HG02798 (cell line): ENCODE data around the gene CADM1.

Experiments used
- ATAC-seq: cut with Tn5 transposase; IDR thresholded peaks from one replicate; pipeline ENCODE4 v1.9.1; 2021; ENCODE audit warnings: mild to moderate bottlenecking; ENCODE audit not compliant: unreplicated experiment, poor library complexity

The CADM1 gene

DNA sequence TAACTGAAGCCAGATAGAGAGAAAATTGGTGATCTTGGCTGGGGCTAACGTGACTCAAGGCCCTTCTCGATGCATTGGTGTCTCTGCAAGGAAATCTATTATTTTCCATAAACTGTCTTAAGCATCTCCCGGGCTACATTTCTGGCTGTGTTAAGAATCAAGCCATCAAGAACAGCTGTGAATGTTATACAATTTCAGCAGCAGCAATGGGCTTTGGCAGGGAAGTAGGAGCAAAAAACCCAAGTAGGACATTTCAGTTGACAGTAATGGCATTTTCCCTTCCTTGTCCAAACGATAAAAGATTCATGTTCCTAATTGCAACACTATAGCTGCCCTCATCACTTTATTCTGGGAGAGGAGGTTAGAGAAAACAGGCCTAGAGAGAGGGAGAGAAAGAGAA, 335.0 kb downstream of the CADM1 start:
- no peak for ATAC-seq

DNA sequence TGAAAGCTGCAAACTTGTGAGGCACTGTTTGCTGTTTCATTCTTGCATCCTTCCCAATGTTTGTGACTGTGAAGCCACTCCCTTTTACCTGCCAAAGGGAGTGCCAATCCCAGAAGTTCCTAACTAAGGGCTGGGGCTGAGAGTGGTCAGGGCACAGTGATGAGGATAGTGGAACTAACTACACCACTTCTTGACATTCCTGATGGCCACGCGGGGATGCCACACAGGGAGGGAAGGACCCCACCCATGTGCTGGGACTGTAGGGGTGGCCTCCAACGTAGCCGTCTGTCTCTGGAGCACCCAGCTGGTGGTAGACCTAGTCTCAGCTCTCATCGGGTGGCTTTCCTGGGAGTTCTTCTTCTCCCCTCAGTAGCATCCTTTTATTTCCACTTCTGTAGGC, 335.5 kb downstream of the CADM1 start:
- ATAC-seq: no peak

DNA sequence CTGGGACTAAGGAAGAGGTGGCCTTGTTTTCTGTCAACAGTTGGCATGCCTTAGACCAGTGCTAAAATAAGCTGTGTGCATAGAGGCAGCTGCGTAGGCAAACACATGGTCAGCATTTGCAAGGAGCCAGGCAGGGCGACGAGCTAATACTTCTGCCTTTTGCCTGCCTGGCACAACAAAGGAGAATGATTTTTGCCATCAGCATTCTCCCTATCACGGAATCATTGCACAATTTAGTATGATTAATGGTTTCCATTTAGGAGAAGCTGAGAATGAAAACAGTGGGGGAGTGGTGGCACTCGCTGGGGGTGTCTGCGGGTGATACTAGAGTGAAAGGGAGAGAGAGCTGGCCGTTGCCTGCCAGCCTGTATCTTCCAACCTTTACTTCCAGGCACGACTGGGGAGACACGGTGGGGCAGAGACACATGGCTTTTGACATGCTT, 336.0 kb downstream of the CADM1 start:
- no peak for ATAC-seq

DNA sequence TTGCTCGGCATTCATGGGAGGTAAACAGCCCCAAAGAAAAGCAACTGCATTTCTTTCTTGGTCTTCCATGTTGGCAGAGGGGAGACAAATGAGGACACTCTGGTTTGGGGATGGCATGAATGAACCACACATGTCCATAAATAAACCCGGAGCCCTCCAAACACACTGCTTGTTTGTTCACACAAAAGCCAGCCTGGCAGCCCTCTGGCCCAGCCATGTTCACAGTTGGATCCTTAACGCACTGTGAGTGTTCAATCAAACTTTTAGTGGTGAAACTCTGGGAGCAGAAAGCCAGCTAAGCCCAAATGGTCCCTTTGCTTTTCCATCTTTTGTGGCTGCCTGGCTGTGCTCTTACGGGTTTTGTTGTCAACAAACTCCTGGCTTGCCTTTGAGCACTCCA, 336.8 kb downstream of the CADM1 start:
- ATAC-seq: no peak

DNA sequence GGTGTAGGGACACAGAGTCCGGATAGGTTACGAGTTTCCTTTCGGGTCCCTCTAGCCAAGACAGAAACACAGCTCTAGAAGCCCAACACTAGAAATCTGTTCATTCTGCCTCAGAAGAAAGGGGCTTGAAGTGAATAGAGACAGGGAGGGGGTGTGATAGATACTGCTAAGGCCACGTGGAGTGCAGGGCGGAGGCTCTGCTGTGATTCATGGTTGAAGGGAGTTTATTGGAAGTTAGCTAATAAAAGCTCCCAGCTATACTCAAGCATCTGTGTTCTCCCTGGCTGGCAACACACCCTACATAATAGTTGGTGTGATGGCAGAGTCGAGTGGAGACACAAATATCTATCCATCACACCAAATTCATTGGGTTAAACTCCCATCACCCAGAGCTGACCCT, 337.4 kb downstream of the CADM1 start:
- ATAC-seq: no peak

DNA sequence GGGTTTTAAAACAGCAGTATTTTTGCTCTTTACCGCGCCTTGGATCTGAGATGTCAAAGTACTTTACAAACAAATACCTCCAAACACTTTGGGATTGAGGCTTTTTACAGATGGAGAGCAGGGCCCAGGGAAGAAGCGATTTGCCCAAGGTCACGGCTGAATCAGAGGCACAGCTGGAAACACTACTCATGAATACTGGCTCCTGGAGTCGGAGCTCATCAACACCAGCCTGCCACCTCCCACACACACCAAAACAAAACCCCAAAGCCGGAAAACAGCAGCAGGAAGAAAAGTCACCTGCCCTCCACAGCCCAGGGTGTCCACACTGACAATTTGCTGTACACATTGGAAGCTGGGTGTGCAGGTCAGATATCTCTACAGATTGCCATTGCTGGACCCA, 339.4 kb downstream of the CADM1 start:
- ATAC-seq: no peak

DNA sequence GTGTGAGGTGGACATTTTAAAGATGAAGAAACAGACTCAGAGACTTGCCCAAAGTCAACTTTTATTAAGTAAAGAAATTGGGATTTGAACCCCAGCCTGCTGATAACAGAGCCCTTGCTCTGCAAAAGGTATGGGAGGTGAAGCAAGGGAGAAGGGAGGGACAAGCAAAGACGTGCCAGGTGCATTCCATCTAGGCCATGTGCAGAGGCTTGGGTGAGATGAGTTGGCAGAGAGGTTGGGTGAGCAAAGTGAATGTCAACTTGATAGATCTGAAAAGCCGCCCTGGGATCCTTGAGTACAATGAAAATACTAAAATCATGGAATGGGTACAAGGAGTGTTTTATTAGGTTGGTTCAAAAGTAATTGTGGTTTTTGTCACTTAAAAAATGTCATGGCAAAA, 341.3 kb downstream of the CADM1 start:
- no peak for ATAC-seq

DNA sequence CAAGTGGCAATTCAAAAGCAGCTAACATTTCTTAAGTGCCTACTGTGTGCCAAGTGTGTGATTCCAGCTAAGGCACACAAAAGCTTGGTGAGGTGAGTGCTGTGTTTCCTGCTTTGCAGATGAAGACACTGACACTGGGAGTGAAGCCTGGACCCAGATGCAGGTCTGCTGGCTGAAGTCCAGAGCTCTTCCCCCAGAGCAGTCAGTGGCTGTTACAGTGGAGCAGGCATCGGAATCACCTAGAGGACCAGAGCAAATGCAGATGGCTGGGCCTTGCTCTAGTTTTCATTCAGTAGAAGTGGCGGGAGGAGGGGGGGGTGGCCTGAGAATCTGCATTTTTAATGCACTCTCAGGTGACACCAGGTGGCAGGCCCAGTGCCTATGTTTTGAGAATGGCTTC, 342.3 kb downstream of the CADM1 start:
- no peak for ATAC-seq

DNA sequence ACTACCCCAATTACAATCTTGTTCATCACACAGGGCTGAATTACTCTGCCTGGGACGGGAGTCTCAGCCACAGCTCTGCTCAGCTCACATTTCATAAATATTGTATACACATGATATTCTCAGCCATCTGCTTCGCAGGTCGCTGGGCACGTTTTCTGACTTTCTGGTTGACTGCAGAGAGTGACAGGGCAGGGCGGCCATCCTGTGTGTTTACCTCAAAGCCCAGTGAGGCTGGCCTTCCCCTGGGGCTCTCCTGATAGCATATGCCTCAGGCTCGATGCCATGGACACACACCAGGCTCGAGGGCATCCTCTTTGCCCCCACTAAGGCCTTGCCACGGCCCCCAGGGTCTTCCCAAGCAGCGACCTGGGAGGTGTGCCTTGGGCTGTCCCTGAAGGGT, 345.0 kb downstream of the CADM1 start:
- no peak for ATAC-seq

DNA sequence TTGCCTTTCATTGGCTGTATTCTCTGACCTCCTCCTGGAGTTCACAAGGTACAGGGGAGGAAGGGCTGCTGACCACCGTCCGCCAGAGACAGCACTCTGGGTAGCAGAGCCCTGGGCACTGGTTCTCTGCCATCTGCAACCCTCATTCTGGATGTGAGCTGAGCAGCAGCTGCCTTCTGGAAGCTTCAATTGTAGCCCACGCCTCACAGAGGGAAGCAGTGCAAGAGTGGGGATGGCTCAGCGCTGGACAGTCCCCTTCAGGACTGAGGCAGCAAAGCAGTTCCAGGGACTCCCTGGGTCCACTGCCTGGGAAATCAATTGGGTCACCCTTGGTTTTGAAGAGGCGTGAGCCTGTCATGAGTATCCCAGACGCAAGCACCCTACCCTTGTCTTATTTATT, 346.2 kb downstream of the CADM1 start:
- ATAC-seq: no peak

DNA sequence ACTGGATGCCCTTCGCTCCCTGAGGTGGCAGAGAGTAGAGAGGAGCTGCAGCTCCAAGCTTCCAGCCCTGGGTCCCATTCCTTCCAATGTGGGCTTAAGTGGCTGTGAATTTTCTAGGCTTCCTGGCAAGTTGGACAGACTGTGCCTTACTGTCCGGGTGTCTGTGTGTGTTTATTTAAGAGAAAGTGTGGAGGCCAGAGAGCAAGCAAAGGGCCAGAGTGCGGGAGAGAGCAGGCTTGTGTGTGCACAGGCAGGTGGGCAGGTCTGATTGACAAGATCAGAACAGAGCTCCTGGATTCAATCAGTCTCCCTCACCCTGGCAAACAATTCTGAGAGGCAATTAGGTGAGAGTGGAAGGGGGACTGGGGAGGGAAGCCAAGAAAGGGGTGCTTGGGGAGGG, 347.0 kb downstream of the CADM1 start:
- ATAC-seq: no peak

DNA sequence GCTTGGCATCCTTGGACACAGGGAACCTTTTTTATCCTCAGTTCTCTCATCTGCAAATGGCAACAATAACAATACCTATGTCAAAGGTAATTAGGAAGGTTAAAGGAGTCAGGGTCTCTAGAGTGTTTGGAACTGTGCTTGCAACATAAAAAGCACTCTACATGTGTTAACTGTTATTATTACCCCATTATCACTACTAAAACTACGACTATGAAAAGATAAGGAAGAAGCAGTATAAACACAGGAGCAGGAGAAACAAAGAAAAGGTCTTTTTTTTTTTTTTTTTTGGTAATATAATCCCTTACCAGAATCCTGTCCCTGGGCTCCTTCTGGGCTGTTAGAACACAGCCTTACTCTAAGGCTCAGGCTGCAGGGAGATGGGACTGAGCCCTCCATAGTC, 348.2 kb downstream of the CADM1 start:
- ATAC-seq: no peak

DNA sequence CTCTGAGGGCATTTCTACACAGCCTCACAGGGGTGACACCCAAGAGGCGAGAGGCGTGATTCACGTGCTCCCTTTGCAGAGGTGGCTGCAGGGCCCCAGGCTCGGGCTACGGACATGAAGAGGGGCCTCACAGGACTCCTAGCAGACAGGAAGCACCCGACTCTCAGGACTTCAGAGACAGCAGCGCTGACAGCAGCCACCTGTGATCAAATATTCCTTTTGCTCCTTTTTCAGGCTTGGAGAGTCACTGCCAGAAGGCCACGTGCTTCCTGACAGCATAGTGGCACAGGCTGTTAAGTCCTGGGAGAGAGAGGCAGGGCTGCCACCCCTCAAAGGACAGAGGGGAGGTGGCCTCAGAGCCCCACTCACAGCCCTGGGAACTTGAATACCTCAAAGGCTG, 348.9 kb downstream of the CADM1 start:
- ATAC-seq: no peak

DNA sequence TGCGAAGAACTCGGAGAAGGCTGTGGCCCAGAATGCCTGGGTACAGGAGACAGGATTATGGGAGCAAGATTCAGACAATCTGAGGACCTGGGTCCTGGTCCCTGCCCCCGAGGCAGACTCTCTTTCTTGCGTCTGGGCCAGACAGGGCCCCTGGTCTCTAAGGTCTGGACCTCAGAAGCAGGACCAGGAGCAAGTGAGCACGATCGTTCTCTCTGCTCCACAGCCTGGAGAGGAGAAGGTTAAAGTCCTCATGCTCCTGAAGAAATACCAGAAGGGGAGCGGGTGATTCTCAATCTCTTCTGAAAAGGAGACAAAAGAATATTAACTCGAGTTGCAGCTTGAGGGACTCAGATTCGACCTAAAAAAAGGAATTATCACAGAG, 349.9 kb downstream of the CADM1 start:
- ATAC-seq: no peak

DNA sequence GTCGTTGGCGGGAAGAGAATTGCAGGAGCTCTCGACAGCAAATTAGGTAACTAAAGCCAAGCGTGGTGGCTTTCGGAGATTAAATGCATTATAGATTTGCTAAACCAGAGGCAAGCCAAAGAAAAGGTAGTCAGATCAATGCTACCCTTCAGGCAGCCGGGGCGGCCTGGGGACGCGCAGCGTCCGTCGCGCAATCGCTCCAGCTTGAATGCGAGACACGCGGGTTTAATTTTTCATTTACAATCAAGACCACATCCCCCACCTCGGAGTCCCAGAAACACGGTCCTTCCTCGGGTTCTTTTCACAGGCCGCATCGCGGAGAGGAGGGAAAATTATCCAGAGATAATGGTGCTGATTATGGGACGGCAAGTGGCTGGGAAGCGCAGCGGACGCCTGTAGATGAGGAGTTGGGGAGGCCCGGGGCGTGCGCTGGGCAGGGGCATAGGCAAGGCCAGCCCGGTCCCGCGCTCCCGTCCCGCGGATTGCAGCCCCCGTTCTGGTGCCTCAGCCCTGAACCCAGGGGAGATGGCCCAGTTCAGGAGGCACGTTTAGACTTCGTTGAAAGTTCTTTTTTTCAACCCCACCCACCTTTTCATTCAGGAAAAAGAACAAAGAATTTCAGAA, 350.4 kb downstream of the CADM1 start:
- no peak for ATAC-seq

DNA sequence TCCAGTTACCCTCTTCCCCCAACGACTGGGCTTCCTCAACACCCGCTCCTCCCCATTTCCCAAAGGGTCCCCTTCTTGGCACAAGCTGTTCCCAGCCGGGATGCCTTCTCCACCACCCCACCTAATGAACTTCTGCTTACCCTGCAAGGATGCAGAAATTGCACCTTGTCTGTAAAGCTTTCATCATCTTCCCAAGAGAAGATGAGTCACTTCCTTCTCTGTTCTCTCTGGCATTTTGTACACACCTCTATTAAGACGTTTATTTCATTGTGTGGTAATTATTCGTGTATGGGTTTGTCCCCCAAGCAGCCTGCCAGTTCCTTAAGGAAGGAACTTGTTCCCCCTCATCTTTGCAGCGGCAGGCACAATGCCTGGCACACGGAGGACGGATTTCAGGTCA, 351.1 kb downstream of the CADM1 start:
- ATAC-seq: no peak

DNA sequence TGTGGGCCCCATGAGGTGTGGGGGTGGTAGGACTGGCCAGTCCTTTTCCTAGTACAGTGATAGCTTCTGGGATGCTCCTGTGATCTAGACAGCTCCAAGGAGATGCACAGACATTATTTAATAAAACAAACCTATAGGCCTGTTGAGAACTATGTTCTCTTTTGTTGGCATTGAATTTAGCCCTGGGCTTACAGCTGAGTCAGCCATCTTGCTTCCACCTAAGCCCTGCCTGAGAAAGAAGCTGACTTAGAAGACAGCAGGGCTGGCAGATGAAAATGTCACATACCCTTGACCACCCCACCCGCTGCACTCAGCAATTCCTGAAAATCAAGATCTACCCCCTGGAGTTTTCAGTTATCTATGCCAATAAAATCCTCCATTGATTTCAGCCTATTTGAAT, 353.2 kb downstream of the CADM1 start:
- ATAC-seq: no peak

DNA sequence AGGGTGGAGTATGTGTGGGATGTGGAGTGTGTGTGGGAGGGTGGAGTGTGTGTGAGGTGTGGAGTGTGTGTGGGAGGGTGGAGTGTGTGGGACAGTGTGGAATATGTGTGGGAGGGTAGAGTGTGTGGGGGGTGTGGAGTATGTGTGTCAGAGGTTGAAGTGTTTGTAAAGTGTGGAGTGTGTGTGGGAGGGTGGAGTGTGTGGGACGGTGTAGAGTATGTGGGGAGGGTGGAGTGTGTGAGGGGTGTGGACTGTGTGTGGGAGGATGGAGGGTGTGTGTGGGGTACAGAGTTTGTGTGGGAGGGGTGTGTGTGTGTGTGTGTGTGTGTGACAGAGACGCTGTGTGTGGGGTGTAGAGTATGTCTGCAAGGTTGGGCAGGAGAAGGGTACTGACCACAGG, 355.5 kb downstream of the CADM1 start:
- ATAC-seq: no peak

DNA sequence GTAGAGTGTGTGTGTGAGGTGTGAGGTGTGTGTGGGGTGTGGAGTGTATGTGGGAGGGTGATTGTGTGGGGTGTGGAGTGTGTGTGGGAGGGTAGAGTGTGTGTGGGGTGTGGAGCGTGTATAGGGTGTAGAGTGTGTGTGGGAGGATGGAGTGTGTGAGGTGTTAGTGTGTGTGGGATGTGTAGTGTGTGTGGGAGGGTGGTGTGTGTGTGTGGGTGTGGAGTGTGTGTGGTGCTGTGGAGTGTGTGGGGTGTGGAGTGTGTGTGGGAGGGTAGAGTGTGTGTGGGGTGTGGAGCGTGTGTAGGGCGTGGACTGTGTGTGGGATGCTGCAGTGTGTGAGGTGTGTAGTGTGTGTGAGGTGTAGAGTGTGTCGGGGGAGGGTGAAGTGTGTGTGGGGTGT, 356.1 kb downstream of the CADM1 start:
- ATAC-seq: no peak

DNA sequence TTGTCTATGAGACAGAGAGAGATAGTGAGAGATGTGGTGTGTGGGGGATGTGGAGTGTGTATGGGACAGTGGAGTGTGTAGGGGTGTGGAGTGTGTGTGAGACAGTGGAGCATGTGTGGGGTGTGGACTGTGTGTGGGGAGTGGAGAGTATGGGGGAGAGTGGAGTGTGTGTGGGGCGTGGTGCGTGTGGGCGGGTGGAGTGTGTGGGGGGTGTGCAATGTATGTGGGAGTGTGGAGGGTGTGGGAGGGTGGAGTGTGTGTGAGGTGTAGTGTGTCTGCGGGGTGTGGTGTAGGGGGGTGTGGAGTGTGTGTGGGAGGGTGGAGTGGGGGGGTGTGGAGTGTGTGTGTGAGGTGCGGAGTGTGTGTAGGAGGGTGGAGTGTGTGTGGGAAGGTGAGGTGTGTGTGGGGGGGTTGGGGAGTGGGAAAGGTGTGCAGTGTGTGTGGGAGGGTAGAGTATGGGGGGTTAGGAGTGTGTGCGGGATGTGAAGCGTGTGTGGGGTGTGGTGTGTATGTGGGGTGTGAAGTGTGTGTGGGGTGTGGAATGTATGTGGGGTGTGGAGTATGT, 356.9 kb downstream of the CADM1 start:
- ATAC-seq: no peak

DNA sequence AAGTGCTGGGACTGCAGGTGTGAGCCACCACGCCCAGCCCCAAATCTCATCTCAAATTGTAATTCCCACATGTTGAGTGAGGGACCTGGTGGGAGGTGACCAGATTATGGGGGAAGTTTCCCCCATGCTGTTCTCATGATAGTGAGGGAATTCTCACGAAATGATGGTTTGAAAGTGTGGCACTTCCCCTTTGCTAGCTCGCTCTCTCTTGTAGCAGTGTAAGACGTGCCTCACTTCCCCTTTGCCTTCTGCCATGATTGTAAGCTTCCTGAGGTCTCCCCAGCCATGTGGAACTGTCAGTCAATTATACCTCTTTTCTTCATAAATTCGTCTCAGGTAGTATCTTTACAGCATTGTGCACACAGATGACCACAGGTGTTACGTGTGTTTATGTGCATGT, 357.8 kb downstream of the CADM1 start:
- no peak for ATAC-seq

DNA sequence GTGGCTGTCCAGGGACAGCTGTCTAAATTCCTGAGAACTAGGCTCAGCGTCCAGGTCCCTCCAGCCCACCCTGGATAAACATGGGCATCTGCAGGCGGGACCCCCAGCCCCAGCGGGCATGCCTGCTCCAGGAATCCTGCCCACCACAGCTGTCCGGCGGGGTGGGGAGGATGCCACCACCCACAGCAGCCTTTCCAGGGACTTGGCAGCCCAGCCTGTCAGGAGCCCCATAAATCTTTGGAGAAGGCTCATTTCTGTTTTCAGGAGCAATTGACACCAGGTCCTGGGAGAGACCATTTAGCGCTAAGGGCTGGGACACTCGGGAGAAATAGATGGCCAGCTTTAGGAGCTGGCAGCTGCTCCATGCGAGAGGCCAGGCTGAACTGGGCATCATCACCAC, 358.9 kb downstream of the CADM1 start:
- no peak for ATAC-seq

DNA sequence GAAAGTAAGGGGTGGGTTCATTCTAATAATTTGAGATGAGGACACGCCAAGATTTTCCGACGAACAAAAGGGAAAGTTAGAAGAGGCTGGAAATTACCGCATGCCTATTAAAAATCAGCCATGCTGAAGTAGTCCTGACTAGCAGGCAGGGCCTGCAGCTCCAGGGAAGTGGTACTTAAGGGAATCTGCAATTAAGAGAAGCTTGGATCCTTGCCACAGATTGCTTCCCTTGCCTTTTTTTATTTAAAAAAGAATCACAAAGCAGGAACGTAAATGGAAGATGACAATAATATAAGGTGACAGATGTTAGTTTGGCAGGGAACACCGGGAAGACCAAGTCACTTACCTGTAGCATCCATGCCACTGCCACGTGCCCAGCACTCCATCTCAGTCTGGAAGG, 359.3 kb downstream of the CADM1 start:
- no peak for ATAC-seq
